Esophagus muscularis mucosa (tissue), 4 donors: ENCODE measurements around the gene OSBPL1A. TPM values are rescaled to one million over a fixed set of nuclear protein-coding genes. Genes with fewer than 3 reads are reported as not detected.

Experiments used
- DNase-seq: peaks from one replicate; pipeline ENCODE4 v3.0.0-alpha.2; 2017; ENCODE audit errors: extremely low spot score
- H3K27ac ChIP-seq, 4 donors: fragments of 200-600 bp; sonication (generic); replicated peaks in 1 of 4; 1 replicate in 3 of 4; 2 replicates in 1 of 4; pipeline ENCODE4 v1.5.1; 2016 to 2019; ENCODE audit warnings: mild to moderate bottlenecking in 1 of 4
- H3K27me3 ChIP-seq, 4 donors: fragments of 200-600 bp; sonication (generic); one replicate each; pipeline versions ENCODE4 v1.5.1 to v1.6.0; 2016 to 2019
- H3K36me3 ChIP-seq, 4 donors: fragments of 200-600 bp; sonication (generic); one replicate each; pipeline ENCODE4 v1.5.1; 2016 to 2019
- H3K4me1 ChIP-seq, 4 donors: fragments of 200-600 bp; sonication (generic); one replicate each; pipeline ENCODE4 v1.5.1; 2016 to 2019
- H3K4me3 ChIP-seq, 4 donors: fragments of 200-600 bp; sonication (generic); 1 replicate in 2 of 4; 2 replicates in 2 of 4; pipeline ENCODE4 v1.5.1; 2016 to 2019; ENCODE audit warnings: mild to moderate bottlenecking in 4 of 4, moderate library complexity in 1 of 4
- H3K9me3 ChIP-seq, 4 donors: fragments of 200-600 bp; sonication (generic); 1 replicate in 3 of 4; 2 replicates in 1 of 4; pipeline ENCODE4 v1.5.1; 2016 to 2019
- EP300 ChIP-seq: sonication (generic); formaldehyde crosslinking; IDR thresholded peaks from one replicate; pipeline ENCODE4 v1.6.1; 2017; ENCODE audit warnings: antibody characterized with exemption
- POLR2A ChIP-seq: fragments of 450-650 bp; IDR thresholded peaks from one replicate; pipeline ENCODE4 v1.6.1; 2017; ENCODE audit warnings: antibody characterized with exemption, moderate library complexity, mild to moderate bottlenecking, low read depth
- POLR2AphosphoS5 ChIP-seq, 2 donors: sonication (generic); formaldehyde crosslinking; IDR thresholded peaks; one replicate each; pipeline ENCODE4 v1.6.1; 2017; ENCODE audit warnings: antibody characterized with exemption in 2 of 2
- whole genome bisulfite sequencing: methylation state at CpG from one replicate; pipeline ENCODE4 v1.1.5; 2018; 5-methylcytosine and 5-hydroxymethylcytosine counted together
- intact Hi-C: fragments of 100-400 bp; cut with DNase I; formaldehyde crosslinking; loops from one replicate; pipeline ENCODE4 v1.15.1; 2023
- total RNA-seq, 4 donors: library from RNA; depleted of rRNA; stranded (reverse); fragments of >200 nt; gene quantifications; one replicate each; pipeline versions ENCODE4 v1.1.0 to v1.2.1, GENCODE V29; 2016
- TF ChIP-seq, protein P1 (sequence below), 3 experiments: fragments of 200-600 bp in 2 of 3; fragments of 450-650 bp in 1 of 3; sonication (generic) in 2 of 3; IDR thresholded peaks; one replicate each; pipeline ENCODE4 v1.5.1; 2017 to 2019; ENCODE audit warnings: antibody characterized with exemption in 3 of 3, mild to moderate bottlenecking in 2 of 3, moderate library complexity in 1 of 3

OSBPL1A gene
- total RNA-seq, 4 donors from 2014 or later, result 78.2 to 126 (median 101) TPM

DNA sequence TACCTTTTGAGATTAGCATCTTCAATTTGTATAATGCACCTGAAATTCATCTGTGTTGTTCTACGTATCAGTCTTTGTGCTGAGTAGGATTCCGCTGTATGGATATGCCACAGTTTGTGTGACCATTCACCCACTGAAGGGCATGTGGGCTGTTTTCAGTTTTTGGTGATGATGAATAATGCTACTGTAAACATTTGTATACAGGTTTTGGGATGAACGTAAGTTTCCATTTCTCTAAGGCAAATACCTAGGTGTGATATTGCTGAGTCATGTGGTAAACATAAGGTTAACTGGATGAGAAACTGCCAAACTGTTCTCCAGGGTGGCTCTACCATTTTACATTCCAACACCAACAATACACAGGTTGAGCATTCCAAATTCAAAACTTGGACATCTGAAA is 223.6 kb downstream of the OSBPL1A start:
- Histone ChIP-seq H3K4me1 (peaks cover 4 to 12% (median 8%) of the 10 kb centered on the region in 4 donors), H3K27me3 (no peaks in the 10 kb centered on the region), H3K36me3 (peaks cover 11 to 65% (median 45%) of the 10 kb centered on the region in 4 donors), H3K27ac (no peak overlapping the region), H3K9me3 (no peaks in the 10 kb centered on the region), H3K4me3 (no peak overlapping the region)
- intact Hi-C loops, result loop anchor here (10.0 kb wide), 1 partner anchor 311 kb away; no protein-coding TSS in a partner anchor
- DNase-seq, result no peak
- TF ChIP-seq, protein P1, sequence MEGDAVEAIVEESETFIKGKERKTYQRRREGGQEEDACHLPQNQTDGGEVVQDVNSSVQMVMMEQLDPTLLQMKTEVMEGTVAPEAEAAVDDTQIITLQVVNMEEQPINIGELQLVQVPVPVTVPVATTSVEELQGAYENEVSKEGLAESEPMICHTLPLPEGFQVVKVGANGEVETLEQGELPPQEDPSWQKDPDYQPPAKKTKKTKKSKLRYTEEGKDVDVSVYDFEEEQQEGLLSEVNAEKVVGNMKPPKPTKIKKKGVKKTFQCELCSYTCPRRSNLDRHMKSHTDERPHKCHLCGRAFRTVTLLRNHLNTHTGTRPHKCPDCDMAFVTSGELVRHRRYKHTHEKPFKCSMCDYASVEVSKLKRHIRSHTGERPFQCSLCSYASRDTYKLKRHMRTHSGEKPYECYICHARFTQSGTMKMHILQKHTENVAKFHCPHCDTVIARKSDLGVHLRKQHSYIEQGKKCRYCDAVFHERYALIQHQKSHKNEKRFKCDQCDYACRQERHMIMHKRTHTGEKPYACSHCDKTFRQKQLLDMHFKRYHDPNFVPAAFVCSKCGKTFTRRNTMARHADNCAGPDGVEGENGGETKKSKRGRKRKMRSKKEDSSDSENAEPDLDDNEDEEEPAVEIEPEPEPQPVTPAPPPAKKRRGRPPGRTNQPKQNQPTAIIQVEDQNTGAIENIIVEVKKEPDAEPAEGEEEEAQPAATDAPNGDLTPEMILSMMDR (IDR thresholded peaks at IDR 0.05), result no peak
- WGBS, result 71% methylated on average over 3 of the region's 3 CpGs

DNA sequence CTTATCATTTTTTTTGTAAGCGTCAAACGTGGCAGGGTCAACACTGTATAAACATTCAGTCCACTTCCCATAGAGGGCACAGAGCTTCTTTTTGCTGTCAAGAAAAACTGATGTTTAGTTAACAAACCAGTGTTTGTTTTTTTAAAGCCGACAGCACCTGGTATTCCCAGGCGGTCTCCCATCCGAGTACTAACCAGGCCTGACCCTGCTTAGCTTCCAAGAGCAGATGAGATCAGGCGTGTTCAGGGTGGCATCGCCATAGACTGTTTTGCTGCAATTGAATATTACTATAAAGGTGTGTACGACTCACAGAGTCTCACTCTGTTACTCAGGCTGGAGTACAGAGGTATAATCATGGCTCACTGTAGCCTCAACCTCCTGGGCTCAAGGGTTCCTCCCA is 227.3 kb downstream of the OSBPL1A start:
- Histone ChIP-seq H3K27ac (no peak overlapping the region), H3K4me1 (no peaks in the 10 kb centered on the region), H3K9me3 (no peaks in the 10 kb centered on the region), H3K36me3 (peaks cover 44 to 88% (median 76%) of the 10 kb centered on the region in 4 donors), H3K4me3 (no peak overlapping the region), H3K27me3 (no peaks in the 10 kb centered on the region)
- intact Hi-C loops, result loop anchor here (10.0 kb wide), 1 partner anchor 314 kb away; no protein-coding TSS in a partner anchor
- WGBS, result 78% methylated on average over 8 of the region's 8 CpGs
- TF ChIP-seq, protein P1 (IDR thresholded peaks at IDR 0.05), result no peak
- TF ChIP-seq POLR2A, result no peak
- TF ChIP-seq EP300, result no peak
- TF ChIP-seq POLR2AphosphoS5 (IDR thresholded peaks at IDR 0.05), result no peak
- no peak for DNase-seq

DNA sequence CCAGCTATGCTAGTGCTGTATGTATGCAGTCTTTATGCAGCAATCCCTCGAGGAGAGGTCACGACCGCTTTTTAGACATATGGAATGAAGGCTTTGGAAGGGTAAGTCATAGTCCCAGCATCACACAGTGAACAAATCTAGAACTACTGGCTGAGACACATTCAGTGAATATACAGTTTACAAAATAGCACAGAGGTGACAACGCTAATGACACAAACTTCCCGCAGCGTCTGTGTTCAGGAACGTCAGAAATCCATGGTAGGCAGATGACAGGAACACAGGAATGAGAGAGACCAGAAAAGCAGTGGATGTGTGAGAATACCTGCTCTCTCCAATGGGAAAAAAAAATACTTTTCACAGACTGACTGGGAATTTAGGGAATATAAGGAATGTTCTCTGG is 229.1 kb downstream of the OSBPL1A start:
- Histone ChIP-seq H3K36me3 (peaks cover 48 to 91% (median 84%) of the 10 kb centered on the region in 4 donors), H3K27me3 (no peaks in the 10 kb centered on the region), H3K9me3 (no peaks in the 10 kb centered on the region), H3K4me1 (no peaks in the 10 kb centered on the region), H3K27ac (no peak overlapping the region), H3K4me3 (no peak overlapping the region)
- no peak for DNase-seq
- intact Hi-C loops, result no loop called here
- 94% methylated on average over 7 of the region's 7 CpGs for WGBS
- TF ChIP-seq, protein P1 (IDR thresholded peaks at IDR 0.05), result no peak
- no peak for TF ChIP-seq POLR2A
- TF ChIP-seq EP300, result no peak
- TF ChIP-seq POLR2AphosphoS5 (IDR thresholded peaks at IDR 0.05), result no peak

DNA sequence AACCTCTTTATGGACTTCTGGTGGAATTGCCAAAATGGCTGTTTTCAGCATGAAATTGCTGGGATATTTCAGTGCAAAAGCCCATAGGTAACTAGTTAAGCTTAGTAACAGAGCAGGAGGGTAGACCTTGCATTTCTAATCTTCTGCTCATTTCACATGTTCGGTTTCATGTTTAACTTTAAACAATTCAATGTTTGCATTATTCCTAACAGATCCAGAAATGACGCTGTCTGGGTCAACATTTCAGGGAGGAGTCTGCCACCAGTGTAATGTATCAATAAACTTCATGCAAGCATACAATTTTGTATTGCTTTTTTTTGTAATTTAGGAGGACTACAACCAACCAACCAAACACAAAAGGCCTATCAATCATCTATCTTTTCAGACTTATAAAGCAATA is 236.3 kb downstream of the OSBPL1A start:
- Histone ChIP-seq H3K27ac (no peak overlapping the region), H3K4me3 (no peak overlapping the region), H3K36me3 (peaks cover 33 to 100% (median 83%) of the 10 kb centered on the region in 4 donors), H3K4me1 (no peaks in the 10 kb centered on the region), H3K27me3 (no peaks in the 10 kb centered on the region), H3K9me3 (no peaks in the 10 kb centered on the region)
- whole genome bisulfite sequencing, result 73% methylated on average over 2 of the region's 2 CpGs
- DNase-seq, result no peak
- TF ChIP-seq EP300, result no peak
- TF ChIP-seq, protein P1 (IDR thresholded peaks at IDR 0.05), result no peak
- no peak for TF ChIP-seq POLR2AphosphoS5 (IDR thresholded peaks at IDR 0.05)
- no peak for TF ChIP-seq POLR2A
- intact Hi-C loops, result no loop called here

DNA sequence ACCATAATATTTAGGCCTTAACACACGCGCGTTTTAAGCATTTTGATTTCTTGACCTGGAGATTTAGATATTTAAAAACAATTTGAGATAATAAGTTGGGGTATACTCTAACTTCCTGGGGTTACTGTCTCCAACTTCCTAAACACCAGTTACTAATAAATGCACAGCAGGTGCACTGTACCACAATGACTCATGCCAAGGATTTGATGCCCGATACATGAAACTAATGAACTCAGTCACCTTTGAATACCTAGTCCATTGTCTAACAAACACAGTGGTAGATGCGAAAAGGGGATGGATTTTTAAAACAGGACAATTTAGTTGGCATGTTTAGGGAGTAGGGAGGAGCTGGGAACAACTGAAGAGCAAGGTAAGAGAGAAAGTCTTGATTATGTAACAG is 237.5 kb downstream of the OSBPL1A start:
- Histone ChIP-seq H3K4me1 (no peaks in the 10 kb centered on the region), H3K4me3 (no peak overlapping the region), H3K9me3 (no peaks in the 10 kb centered on the region), H3K27me3 (no peaks in the 10 kb centered on the region), H3K36me3 (peaks cover 23 to 98% (median 83%) of the 10 kb centered on the region in 4 donors), H3K27ac (no peak overlapping the region)
- no peak for TF ChIP-seq POLR2AphosphoS5 (IDR thresholded peaks at IDR 0.05)
- TF ChIP-seq, protein P1 (IDR thresholded peaks at IDR 0.05), result no peak
- no peak for TF ChIP-seq EP300
- no peak for DNase-seq
- intact Hi-C loops, result no loop called here
- WGBS, result 97% methylated on average over 5 of the region's 5 CpGs
